ENCODE results near the gene ADAMTSL5.

GRCh38 chr19:1534972-1535371, 22.2 kb upstream of the ADAMTSL5 start:
- TF ChIP-seq CTCF (IDR thresholded peaks at IDR 0.05; ENCODE audit: low read length): no peak
- no peak for TF ChIP-seq EZH2 (IDR thresholded peaks at IDR 0.05; ENCODE audit: borderline replicate concordance, low read length)

Measured in OCI-LY1 (cell line).